Vagina (tissue), 2 donors: ENCODE results near the gene CCKAR. TPM values are rescaled to one million over a fixed set of nuclear protein-coding genes. Genes with fewer than 3 reads are reported as not detected.
A peak's percentile ranks its signal among the peaks of the same experiment; 100 is the strongest.

Experiments used
- DNase-seq, 2 donors: peaks; one replicate each; pipeline ENCODE4 v3.0.0-alpha.2; 2017; ENCODE audit errors: extremely low spot score in 2 of 2
- H3K27ac ChIP-seq: fragments of 200-600 bp; sonication (generic); one replicate; pipeline ENCODE4 v1.5.1; 2019
- H3K27me3 ChIP-seq: fragments of 200-600 bp; sonication (generic); one replicate; pipeline ENCODE4 v1.5.1; 2019
- H3K36me3 ChIP-seq, 2 donors: fragments of 200-600 bp; sonication (generic); one replicate each; pipeline ENCODE4 v1.5.1; 2017 to 2019
- H3K4me1 ChIP-seq: fragments of 200-600 bp; sonication (generic); one replicate; pipeline ENCODE4 v1.5.1; 2019
- H3K4me3 ChIP-seq, 2 donors: fragments of 200-600 bp; sonication (generic); 1 replicate in 1 of 2; 2 replicates in 1 of 2; pipeline ENCODE4 v1.5.1; 2016 to 2019
- H3K9me3 ChIP-seq: fragments of 200-600 bp; sonication (generic); one replicate; pipeline ENCODE4 v1.5.1; 2019
- CTCF ChIP-seq, 3 experiments: fragments of 450-650 bp in 2 of 3; fragments of 200-600 bp in 1 of 3; sonication (generic) in 1 of 3; IDR thresholded peaks; one replicate each; pipeline ENCODE4 v1.5.1; 2017 to 2019; ENCODE audit warnings: antibody characterized with exemption in 3 of 3, mild to moderate bottlenecking in 2 of 3, moderate library complexity in 2 of 3
- POLR2A ChIP-seq, 2 donors: fragments of 450-650 bp; IDR thresholded peaks; one replicate each; pipeline ENCODE4 v1.6.1; 2017; ENCODE audit warnings: antibody characterized with exemption in 2 of 2, mild to moderate bottlenecking in 2 of 2, moderate library complexity in 2 of 2
- POLR2AphosphoS5 ChIP-seq, 2 donors: sonication (generic); formaldehyde crosslinking; IDR thresholded peaks; one replicate each; pipeline ENCODE4 v1.9.0; 2017; ENCODE audit warnings: antibody characterized with exemption in 2 of 2, mild to moderate bottlenecking in 2 of 2, low read depth in 1 of 2; ENCODE audit not compliant: insufficient read depth in 1 of 2
- intact Hi-C: fragments of 100-400 bp; cut with DNase I; formaldehyde crosslinking; loops from one replicate; pipeline ENCODE4 v1.15.1; 2023
- total RNA-seq: library from RNA; depleted of rRNA; stranded (reverse); fragments of >200 nt; gene quantifications from one replicate; pipeline ENCODE4 v1.2.3, GENCODE V29; 2016

Gene CCKAR
- total RNA-seq, 1 donor from 2014 or later, result 0.74 TPM

- H3K27me3 ChIP-seq, result no peaks in the 10 kb centered on the region
- H3K4me1 ChIP-seq, result no peaks in the 10 kb centered on the region
- no peak overlapping the region for H3K4me3 ChIP-seq
- peaks cover 4% of the 10 kb centered on the region for H3K9me3 ChIP-seq
- H3K27ac ChIP-seq, result no peak overlapping the region
- DNase-seq, result peak in 1 of 2 donors; percentile 31
- no peaks in the 10 kb centered on the region for H3K36me3 ChIP-seq
- no peak for TF ChIP-seq CTCF (IDR thresholded peaks at IDR 0.05)
- TF ChIP-seq POLR2AphosphoS5 (IDR thresholded peaks at IDR 0.05; ENCODE audit: insufficient read depth in 1 of 2, low read depth in 1 of 2), result no peak
- TF ChIP-seq POLR2A (IDR thresholded peaks at IDR 0.05), result no peak
- intact Hi-C loops, result no loop called here
Observed at GRCh38 chr4:26463386-26463785, 26.9 kb downstream of the CCKAR start.

- H3K4me3 ChIP-seq, result no peak overlapping the region
- no peaks in the 10 kb centered on the region for H3K36me3 ChIP-seq
- no peaks in the 10 kb centered on the region for H3K4me1 ChIP-seq
- peaks cover 4% of the 10 kb centered on the region for H3K9me3 ChIP-seq
- DNase-seq, result peak in 1 of 2 donors; percentile 8
- H3K27me3 ChIP-seq, result no peaks in the 10 kb centered on the region
- no peak for TF ChIP-seq POLR2AphosphoS5 (IDR thresholded peaks at IDR 0.05; ENCODE audit: insufficient read depth in 1 of 2, low read depth in 1 of 2)
- TF ChIP-seq CTCF (IDR thresholded peaks at IDR 0.05), result no peak
- no peak for TF ChIP-seq POLR2A (IDR thresholded peaks at IDR 0.05)
- intact Hi-C loops, result no loop called here
- H3K27ac ChIP-seq, result no peak overlapping the region
Observed at GRCh38 chr4:26462874-26463273, 27.4 kb downstream of the CCKAR start.

- Histone ChIP-seq H3K4me1 (no peaks in the 10 kb centered on the region), H3K9me3 (peaks cover 4% of the 10 kb centered on the region), H3K27ac (no peak overlapping the region), H3K36me3 (no peaks in the 10 kb centered on the region), H3K4me3 (no peak overlapping the region), H3K27me3 (no peaks in the 10 kb centered on the region)
- intact Hi-C loops, result no loop called here
- TF ChIP-seq POLR2A (IDR thresholded peaks at IDR 0.05) (no peak), CTCF (IDR thresholded peaks at IDR 0.05) (no peak), POLR2AphosphoS5 (IDR thresholded peaks at IDR 0.05; ENCODE audit: insufficient read depth in 1 of 2, low read depth in 1 of 2) (no peak)
- peak; percentile 62 to 70 for DNase-seq
Observed at GRCh38 chr4:26459756-26460530, 30.3 kb downstream of the CCKAR start.

- H3K27ac ChIP-seq, result no peak overlapping the region
- intact Hi-C loops, result no loop called here
- no peak overlapping the region for H3K4me3 ChIP-seq
- no peaks in the 10 kb centered on the region for H3K27me3 ChIP-seq
- H3K9me3 ChIP-seq, result peaks cover 4% of the 10 kb centered on the region
- no peaks in the 10 kb centered on the region for H3K36me3 ChIP-seq
- peak; percentile 19 to 25 for DNase-seq
- no peaks in the 10 kb centered on the region for H3K4me1 ChIP-seq
- TF ChIP-seq CTCF (IDR thresholded peaks at IDR 0.05) (peak in 2 of 3 experiments; percentile 27 to 44), POLR2A (IDR thresholded peaks at IDR 0.05) (no peak), POLR2AphosphoS5 (IDR thresholded peaks at IDR 0.05; ENCODE audit: insufficient read depth in 1 of 2, low read depth in 1 of 2) (no peak)
Observed at GRCh38 chr4:26459054-26459755, 31.1 kb downstream of the CCKAR start.

- H3K27ac ChIP-seq, result no peak overlapping the region
- no peak for TF ChIP-seq POLR2AphosphoS5 (IDR thresholded peaks at IDR 0.05; ENCODE audit: insufficient read depth in 1 of 2, low read depth in 1 of 2)
- no peak for TF ChIP-seq CTCF (IDR thresholded peaks at IDR 0.05)
Observed at GRCh38 chr4:26458157-26458561, 32.1 kb downstream of the CCKAR start.

More at GRCh38 chr4:26458157-26458561, 32.1 kb downstream of the CCKAR start:
- Histone ChIP-seq H3K36me3 (no peaks in the 10 kb centered on the region), H3K9me3 (no peaks in the 10 kb centered on the region), H3K27me3 (no peaks in the 10 kb centered on the region), H3K4me3 (no peak overlapping the region), H3K4me1 (no peaks in the 10 kb centered on the region)
- DNase-seq, result peak; percentile 37 to 52
- intact Hi-C loops, result no loop called here
